ENCODE data around the gene LRRC46. TPM values are rescaled to one million over a fixed set of nuclear protein-coding genes. Genes with fewer than 3 reads are reported as not detected.

LRRC46 gene
- total RNA-seq, 1 experiment from 2014 or later, result 0.39 TPM

GRCh38 chr17:47879028-47879585 lies 47.6 kb downstream of the LRRC46 start (continued):
- TF ChIP-seq STAT6 (CRISPR knock-in tag; conservative IDR thresholded peaks at IDR 0.05; ENCODE audit: low read depth) (no peak), RORB (CRISPR knock-in tag; IDR thresholded peaks at IDR 0.05) (no peak), NR2C2 (CRISPR knock-in tag; IDR thresholded peaks at IDR 0.05) (no peak), HMGA2 (CRISPR knock-in tag; IDR thresholded peaks at IDR 0.05) (no peak), GRHL2 (CRISPR knock-in tag; IDR thresholded peaks at IDR 0.05; ENCODE audit: insufficient replicate concordance, severe bottlenecking) (no peak), ZNF281 (CRISPR knock-in tag; IDR thresholded peaks at IDR 0.05) (no peak), PRRX2 (CRISPR knock-in tag; IDR thresholded peaks at IDR 0.05) (no peak), ATF1 (CRISPR knock-in tag; IDR thresholded peaks at IDR 0.05) (no peak), TEAD4 (CRISPR knock-in tag; IDR thresholded peaks at IDR 0.05) (no peak)
- TF ChIP-seq, protein P1, sequence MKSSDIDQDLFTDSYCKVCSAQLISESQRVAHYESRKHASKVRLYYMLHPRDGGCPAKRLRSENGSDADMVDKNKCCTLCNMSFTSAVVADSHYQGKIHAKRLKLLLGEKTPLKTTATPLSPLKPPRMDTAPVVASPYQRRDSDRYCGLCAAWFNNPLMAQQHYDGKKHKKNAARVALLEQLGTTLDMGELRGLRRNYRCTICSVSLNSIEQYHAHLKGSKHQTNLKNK (CRISPR knock-in tag; IDR thresholded peaks at IDR 0.05), result no peak

- Mint-ChIP-seq H3K27ac (no peak overlapping the region), H3K4me1 (peaks cover 34% of the 10 kb centered on the region), H3K4me3 (no peak overlapping the region), H3K9me3 (no peaks in the 10 kb centered on the region), H3K36me3 (no peaks in the 10 kb centered on the region), H3K27me3 (ENCODE audit: low read depth) (peaks cover 20% of the 10 kb centered on the region)
- TF ChIP-seq JUN (CRISPR knock-in tag; IDR thresholded peaks at IDR 0.05) (no peak), CREM (CRISPR knock-in tag; IDR thresholded peaks at IDR 0.05) (no peak), MAX (CRISPR knock-in tag; IDR thresholded peaks at IDR 0.05) (no peak), CBFB (CRISPR knock-in tag; IDR thresholded peaks at IDR 0.05; ENCODE audit: low read depth) (no peak), E2F5 (CRISPR knock-in tag; IDR thresholded peaks at IDR 0.05) (no peak), ARID4B (CRISPR knock-in tag; IDR thresholded peaks at IDR 0.05; ENCODE audit: borderline replicate concordance) (no peak), ZNF423 (CRISPR knock-in tag; IDR thresholded peaks at IDR 0.05) (no peak)
- POLR2A ChIA-PET, result no interaction called here
- CTCF ChIA-PET, result interaction anchor here (0.6 to 18.5 kb wide), 3 partner anchors 10 to 139 kb away, joined by 4 to 1122 read pairs (median 15); partner anchors contain the start of genes SCRN2 and SP6
- DNase-seq (ENCODE audit: low spot score), result no peak
- ATAC-seq, result no peak
Measured at GRCh38 chr17:47879776-47880454, 48.4 kb downstream of the LRRC46 start.
